HS-5 (cell line): ENCODE measurements around the gene IL2RA.
"Not testable (repeated sequence)": the region's sequence is repeated elsewhere in the genome, so short reads cannot be mapped to it uniquely, and the experiment has no call there.

Source experiments
- DNase-seq: peaks from one replicate; pipeline ENCODE4 v3.0.0-alpha.2; 2012; ENCODE audit warnings: low read depth

IL2RA gene

GRCh38 chr10:6082496-6083395 lies 20.6 kb upstream of the IL2RA start:
- DNase-seq: no peak

GRCh38 chr10:6080417-6080973 lies 18.3 kb upstream of the IL2RA start:
- DNase-seq: no peak

GRCh38 chr10:6079044-6079443 lies 16.9 kb upstream of the IL2RA start:
- no peak for DNase-seq

GRCh38 chr10:6077071-6077675 lies 15.0 kb upstream of the IL2RA start:
- DNase-seq: no peak

- no peak for DNase-seq
Measured at GRCh38 chr10:6074489-6075301, 12.5 kb upstream of the IL2RA start.

- no peak for DNase-seq
Measured at GRCh38 chr10:6072215-6072934, 10.2 kb upstream of the IL2RA start.

- no peak for DNase-seq
Measured at GRCh38 chr10:6071181-6072175, 9.3 kb upstream of the IL2RA start.

- no peak for DNase-seq
Measured at GRCh38 chr10:6070660-6071059, 8.5 kb upstream of the IL2RA start.

- DNase-seq: no peak
Measured at GRCh38 chr10:6069081-6069931, 7.1 kb upstream of the IL2RA start.

- no peak for DNase-seq
Measured at GRCh38 chr10:6068422-6068821, 6.3 kb upstream of the IL2RA start.

- no peak for DNase-seq
Measured at GRCh38 chr10:6068006-6068405, 5.8 kb upstream of the IL2RA start.

- no peak for DNase-seq
Measured at GRCh38 chr10:6067457-6067856, 5.3 kb upstream of the IL2RA start.

GRCh38 chr10:6065835-6066234 lies 3.7 kb upstream of the IL2RA start:
- DNase-seq: no peak

- DNase-seq: no peak
Measured at GRCh38 chr10:6065406-6065805, 3.2 kb upstream of the IL2RA start.

GRCh38 chr10:6064726-6065125 lies 2.6 kb upstream of the IL2RA start:
- not testable (repeated sequence) for DNase-seq

- DNase-seq: no peak
Measured at GRCh38 chr10:6064119-6064518, 2.0 kb upstream of the IL2RA start.

GRCh38 chr10:6061056-6061455 lies 1.1 kb downstream of the IL2RA start:
- no peak for DNase-seq

GRCh38 chr10:6059506-6059905 lies 2.7 kb downstream of the IL2RA start:
- DNase-seq: no peak

- DNase-seq: no peak
Measured at GRCh38 chr10:6058682-6059475, 3.3 kb downstream of the IL2RA start.
